Activated CD8-positive, alpha-beta memory T cell treated with anti-CD3 and anti-CD28 coated beads for 1 hour (primary cell): ENCODE measurements around the gene DIDO1.

Experiments
- DNase-seq, 2 donors: peaks; one replicate each; pipeline ENCODE4 v3.0.0-alpha.2; 2020; ENCODE audit warnings: low read depth in 1 of 2; ENCODE audit errors: extremely low read depth in 1 of 2

Gene DIDO1

DNA sequence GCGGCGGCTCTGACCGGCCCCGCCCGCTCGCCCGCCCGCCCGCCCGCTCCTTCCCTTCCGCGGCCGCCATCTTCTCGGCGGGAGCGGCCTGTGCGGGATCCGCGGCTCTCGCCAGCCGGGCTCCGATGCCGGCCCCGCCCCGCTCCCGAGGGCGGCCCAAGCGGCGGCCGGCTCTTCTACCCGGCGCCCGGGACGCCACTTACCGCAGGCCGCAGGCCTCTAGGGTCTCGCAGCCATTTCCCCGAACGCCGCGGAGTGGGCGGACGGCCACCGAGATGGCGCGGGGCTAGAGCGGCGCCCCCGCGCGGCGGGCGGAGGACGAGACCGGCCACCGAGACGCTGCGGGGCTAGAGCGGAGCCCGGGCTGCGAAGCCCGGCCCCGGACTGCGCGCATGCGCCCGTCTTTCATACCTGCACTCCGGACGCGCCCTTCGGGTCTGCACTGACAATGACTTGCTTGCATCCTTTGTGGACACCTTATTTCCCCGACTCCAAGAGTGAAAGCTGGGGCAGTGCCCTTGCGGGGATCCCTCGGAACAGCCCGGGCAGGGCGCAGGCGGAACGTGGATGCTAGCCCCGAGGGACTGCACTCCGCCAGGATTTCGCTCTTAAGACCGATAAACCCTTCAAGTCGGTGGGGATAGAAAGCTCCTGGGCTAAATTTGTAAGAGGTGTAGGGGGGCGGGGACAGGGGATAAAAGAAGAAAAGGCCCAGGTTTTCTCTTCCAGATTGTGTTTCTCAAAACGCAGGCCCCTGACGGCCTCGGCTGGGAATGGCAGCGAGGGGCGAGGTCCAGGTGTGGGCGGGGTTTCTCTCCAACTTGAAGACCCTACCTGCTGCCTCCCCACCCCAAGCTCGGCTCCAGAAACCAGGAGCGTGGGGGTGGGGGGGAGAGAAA lies at the start of gene DIDO1:
Gene DIDO1, minus strand, starts transcription at position 277 of the 899 bp plus-strand sequence.
- DNase-seq: peak in 1 of 2 donors; percentile 88

DNA sequence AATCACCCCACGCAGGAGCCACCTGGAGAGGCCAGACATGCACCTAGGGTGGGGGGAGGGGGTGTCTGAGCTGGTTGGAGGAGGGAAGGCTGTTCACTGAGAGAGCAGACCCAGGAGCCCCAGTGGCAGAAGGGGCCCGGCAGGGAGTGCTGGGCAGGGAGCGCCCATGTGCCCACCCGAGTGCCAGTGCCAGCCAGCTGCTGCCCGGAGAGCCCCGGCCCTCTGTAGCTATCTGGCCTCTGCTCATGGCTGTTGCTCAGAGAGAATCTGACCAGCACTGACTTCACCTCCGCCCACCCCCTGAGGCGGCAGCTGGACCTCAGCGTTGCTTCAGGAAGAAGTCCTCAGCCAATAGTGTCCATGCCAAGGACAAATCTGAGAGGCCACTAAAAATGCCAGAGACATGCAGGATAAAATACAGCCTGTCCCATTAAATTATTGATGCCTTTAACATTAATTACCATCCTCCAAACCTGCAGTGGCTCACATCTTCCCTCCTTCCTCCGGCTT lies 49.0 kb upstream of the DIDO1 start:
- no peak for DNase-seq

DNA sequence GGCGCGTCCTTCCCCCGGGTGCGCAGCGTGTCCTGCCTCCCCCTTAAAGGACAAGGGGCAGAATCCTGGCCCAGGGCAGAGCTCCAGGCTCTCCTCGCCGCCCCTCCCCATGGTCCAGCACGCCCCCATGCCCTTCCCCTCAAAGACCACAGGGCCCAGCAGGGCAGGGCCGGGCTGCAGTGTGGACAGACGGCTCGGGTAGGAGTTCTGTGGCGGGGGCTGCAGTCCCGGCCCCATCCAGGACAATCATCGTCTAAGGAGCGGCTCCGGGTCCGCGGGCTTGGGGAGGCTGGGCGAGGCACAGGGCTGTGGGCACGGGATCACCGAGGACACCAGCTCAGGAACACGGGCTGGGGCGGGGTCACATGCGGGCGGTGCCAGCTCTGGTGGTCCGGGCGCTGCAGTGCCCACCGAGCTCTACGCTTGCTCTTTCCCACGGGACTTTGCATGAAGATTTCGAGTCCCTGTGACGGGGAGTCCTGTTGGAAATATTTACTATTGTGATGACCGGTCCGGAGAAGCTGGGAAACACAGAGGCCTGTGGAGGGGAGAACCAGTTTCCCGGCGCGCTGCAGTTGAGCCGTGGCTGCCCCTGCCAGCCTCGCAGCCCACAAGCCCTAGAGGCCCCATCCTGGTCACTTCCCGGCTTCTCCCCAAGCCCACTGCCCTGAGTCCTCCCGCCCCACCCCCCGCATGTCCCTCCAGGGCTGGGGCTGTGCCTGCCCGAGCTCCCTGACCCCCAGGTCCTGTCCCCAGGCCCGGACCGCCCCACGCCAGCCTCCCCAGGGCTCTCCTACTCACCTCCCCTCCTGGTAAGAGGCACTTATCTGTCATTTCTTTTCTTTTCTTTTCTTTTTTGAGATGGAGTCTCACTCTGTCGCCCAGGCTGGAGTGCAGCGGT lies 46.8 kb upstream of the DIDO1 start:
- DNase-seq: no peak

DNA sequence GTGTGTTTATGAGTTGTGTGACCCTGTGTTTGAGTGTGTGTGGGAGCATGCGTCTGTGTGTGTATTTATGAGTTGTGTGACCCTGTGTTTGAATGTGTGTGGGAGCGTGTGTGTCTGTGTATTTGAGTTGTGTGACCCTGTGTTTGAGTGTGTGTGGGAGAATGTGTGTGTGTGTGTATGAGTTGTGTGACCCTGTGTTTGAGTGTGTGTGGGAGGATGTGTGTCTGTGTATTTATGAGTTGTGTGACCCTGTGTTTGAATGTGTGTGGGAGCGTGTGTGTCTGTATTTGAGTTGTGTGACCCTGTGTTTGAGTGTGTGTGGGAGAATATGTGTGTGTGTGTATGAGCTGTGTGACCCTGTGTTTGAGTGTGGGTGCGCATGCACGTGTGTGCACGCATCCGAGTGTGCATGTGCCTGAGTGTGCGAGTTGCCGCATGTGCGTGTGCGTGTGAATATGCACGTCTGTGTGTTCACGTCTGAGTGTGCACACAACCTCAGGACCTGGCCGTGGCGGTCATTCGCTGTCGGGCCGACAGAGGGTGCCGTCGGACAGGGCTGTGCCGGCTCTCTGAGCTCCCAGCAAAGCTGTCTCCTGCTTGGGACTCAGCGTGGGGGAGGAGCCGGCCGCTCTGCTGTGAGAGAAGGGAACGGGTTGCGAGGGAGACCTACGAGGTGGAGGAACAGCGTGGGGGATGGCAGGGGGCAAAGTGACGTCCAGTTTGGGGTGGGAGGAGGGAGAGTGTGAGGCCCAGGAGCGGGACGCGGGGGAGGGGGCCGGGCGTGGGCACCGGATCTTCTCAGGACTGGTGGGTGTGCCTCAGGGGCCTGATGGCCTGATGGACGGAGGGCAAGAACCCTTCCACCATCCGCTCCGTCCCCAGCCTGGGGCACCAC lies 45.9 kb upstream of the DIDO1 start:
- DNase-seq: peak; percentile 63 to 77

DNA sequence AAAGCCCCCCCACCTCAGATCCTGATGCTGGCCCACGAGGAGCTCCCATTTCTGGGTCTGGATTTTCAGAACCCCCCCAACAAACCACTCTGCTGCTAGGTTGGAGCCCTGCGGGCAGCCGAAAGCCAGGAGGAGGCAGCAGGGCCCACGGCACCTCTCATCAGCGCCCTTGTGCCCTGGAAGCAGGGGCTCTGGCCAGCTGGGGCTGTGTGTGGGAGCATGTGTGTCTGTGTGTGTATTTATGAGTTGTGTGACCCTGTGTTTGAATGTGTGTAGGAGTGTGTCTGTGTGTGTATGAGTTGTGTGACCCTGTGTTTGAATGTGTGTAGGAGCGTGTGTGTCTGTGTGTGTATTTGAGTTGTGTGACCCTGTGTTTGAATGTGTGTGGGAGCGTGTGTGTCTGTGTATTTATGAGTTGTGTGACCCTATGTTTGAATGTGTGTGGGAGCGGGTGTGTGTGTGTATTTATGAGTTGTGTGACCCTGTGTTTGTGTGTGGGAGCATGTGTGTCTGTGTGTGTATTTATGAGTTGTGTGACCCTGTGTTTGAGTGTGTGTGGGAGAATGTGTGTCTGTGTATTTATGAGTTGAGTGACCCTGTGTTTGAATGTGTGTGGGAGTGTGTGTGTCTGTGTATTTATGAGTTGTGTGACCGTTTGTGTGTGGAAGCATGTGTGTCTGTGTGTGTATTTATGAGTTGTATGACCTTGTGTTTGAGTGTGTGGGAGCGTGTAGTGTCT lies 45.1 kb upstream of the DIDO1 start:
- no peak for DNase-seq

DNA sequence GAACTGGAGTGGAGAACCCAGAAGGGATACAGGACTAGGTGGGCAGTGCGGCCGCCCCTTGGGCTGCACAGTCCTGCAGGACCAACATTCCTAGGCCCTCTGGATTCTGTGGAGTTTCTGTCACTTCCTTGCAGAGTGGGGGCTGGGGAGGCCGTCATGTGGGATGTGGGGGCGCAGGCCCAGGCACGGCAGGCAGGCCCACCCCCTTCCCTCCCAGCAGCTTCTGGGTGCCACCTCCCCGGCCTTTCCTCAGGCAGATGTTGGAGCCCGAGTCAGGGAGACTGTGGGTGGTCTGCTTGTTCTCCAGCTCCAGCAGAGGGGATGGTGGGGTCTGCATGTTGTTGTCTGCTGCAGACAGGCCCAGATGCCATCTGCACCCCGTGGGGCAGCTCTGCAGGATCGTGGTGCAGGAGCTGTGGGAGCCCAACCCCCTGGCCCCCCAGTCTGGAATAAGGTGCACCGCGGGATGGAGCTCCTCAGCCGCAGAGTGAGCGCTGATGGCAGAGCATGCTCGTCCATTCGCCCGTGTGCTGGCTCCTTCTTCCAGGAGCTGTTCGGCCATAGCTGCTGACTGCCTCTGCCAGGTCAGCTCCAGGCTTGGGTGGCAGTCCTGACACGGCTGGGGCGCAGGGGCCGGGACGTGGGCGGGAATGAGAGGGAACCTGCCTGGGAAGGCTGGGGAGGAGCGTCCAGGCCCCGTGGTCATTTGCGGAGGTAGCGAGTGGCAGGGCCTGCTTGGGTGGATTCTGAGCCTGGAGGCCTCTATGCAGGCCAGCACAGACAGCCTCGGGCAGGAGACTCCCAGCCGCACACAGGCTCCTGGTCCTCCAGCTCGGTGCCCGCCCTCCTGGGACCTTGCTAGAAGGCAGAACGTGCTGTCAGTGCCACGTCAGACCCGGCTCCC lies 44.3 kb upstream of the DIDO1 start:
- no peak for DNase-seq

DNA sequence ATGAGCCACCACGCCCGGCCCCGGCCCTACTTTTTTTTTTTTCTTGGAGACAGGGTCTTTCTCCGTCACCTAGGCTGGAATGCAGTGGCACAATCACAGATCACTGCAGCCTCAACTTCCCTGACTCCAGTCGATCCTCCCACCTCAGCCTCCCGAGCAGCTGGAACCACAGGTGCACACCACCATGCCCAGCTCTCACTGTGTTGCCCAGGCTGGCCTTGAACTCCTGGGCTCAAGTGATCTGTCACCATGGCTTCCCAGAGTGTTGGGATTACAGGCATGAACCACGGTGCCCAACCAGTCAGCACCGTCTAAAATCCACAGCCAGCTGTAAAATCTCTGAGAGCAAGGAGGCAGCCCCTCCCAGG lies 43.6 kb upstream of the DIDO1 start:
- DNase-seq: no peak

DNA sequence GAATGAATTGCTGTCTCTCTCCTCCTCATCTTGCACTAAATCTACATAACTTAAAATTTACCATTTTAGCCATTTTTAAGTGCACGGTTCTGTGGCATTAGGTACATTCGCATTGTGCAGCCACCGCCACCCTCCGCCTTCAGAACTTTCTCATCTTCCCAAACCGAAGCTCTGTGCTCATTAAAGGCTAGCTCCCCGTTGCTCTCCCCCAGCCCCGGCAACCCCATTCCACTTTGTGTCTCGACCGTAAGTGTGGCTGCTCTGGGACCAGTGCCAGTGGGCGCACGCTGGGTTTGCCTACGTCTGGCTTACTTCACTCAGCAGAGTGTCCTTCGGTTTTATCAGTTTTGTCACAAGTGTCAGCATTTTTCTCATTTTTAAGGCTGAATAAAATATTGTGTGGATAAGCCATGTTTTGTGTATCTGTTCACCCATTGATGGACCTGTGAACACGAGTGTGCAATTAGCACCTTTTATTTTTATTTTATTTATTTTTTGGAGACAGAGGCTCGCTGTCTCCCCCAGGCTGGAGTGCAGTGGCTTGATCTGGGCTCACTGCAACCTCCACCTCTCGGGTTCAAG lies 43.0 kb upstream of the DIDO1 start:
- no peak for DNase-seq

DNA sequence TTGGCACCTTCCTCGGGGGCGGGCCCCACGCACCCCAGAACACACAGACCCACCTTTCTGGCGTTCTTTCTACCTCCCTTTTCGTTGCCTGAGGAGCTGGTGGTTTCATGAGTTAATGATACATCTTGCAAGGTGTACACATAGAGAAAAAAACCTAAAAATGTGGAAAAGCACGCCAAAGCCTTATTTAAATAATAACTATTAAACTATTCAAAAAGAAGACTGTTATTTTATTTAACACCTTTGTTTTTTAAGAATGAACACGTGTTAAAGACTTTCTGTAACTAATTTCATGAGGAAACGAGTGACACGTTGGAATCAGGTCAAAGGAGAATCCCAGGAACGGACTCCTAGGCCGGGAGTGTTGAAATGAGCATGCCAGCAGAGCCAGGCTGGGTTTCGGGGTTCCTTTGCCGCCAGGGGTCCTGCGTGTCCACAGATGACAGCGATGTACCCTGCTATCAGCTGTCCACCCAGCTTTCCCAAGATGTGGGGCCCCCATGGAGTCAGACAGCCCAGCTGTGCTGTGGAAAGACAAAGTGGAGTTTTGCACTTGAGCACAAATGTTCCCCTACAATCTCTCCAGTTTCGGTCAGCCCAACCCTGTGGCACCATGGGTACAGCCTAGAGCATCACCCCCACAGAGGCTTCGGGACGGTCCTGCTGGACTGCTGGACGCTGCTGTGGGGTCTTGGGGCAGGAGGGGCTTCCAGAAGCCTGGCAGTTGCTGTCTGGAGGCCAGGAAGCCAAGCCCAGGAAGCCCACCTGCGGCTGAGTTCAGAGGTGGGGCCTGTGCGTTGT lies 42.3 kb upstream of the DIDO1 start:
- no peak for DNase-seq

DNA sequence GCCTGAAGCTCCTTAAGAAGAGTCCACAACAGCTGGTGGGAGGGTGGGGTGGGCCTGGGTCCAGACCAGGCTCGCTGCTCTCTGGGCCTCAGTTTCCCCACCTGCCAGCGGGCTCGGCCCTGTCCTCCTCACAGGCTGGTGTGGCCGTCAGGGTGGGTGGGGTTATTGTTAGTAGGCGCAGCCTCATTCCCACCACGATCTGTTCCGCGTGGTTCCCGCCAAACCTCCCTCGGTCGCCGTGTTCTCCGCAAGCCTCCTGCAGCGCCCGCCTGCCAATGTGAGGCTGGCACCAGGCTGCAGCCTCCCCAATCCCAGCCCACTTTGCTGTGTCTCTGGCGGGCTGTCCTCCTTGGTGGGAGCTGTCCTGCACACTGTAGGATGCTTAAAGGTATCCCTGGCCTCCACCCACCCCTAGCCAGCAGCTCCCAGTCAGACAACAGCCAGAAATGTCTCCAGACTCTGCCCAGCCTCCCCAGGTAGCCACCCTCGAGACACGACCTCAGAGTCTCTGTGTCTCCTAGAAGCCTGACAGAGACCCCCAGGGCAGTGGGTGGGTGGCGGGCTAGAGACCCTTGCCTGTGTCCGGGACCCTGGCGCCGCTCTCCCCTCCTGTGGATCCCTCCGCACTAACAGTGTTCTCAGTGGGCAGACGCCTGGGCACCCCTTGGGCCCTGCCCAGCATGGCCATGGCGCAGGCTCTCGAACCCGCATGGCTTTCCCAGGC lies 41.5 kb upstream of the DIDO1 start:
- DNase-seq: no peak

DNA sequence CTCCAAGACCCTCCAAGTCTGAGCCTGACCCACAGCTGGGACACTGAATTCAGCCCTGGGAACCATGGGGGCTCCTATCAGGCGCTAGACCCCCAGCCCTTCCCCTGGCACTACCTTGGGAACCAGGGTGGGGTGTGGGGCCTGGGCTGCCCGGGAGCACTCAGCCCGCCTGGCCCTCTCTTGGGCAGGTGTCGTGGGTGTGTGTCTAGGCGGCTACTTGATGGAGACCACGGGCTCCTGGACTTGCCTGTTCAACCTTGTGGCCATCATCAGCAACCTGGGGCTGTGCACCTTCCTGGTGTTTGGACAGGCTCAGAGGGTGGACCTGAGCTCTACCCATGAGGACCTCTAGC lies 40.8 kb upstream of the DIDO1 start:
- DNase-seq: no peak

DNA sequence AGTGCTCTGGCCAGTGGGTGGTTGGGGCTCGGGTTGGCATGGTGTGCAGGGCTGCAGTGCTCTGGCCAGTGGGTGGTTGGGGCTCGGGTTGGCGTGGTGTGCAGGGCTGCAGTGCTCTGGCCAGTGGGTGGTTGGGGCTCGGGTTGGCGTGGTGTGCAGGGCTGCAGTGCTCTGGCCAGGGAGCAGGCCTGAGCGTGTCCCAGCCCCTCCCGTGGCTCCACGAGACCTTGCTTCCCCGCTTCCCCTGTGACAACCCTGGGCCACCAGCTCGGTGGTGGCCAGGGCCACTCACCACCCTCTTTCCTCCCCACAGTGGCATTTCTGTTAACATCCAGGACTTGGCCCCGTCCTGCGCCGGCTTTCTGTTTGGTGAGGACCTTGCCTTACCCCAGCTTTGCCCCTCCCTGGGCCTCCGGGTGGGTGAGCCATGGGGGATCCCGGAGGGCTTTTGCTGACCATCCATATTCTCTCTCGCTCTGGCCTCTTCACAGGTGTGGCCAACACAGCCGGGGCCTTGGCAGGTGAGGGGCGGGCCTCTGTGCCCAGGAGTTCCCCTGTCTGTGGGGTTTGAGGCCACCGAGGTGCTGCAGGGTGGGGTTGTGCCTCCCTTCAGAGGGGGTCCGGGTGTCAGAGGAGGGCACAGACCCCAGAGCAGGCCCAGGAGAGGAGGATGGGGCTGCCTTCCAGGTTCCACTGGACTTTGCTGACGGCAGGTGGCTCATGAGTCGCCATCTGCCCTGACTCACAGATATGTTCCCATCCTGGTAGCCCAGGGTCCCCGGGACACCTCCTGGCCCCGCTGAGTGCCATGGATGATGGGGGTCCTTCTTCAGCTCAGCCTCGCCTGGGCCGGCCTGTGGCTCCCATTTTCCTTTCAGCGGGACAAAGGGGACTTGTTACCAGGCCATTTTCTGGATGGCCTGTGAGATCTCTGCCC lies 40.2 kb upstream of the DIDO1 start:
- DNase-seq: no peak

DNA sequence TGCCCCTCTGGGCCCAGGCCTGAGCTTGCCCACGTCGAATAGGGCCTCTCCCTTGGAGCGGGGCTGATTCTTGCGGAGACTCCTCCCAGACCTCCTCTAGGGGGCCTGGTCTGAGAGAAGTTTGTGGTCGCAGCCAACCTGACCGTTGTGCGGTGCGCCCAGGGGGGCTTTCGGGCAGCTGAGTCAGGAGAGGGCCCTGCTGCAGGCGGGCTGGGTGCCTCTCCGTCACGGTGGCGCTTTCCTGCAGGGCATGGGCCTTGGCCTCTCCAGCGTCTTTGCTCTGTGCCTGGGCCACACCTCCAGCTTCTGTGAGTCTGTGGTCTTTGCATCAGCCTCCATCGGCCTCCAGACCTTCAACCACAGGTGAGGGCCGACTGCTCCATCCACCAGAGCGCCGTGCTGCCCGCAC lies 39.1 kb upstream of the DIDO1 start:
- DNase-seq: no peak

DNA sequence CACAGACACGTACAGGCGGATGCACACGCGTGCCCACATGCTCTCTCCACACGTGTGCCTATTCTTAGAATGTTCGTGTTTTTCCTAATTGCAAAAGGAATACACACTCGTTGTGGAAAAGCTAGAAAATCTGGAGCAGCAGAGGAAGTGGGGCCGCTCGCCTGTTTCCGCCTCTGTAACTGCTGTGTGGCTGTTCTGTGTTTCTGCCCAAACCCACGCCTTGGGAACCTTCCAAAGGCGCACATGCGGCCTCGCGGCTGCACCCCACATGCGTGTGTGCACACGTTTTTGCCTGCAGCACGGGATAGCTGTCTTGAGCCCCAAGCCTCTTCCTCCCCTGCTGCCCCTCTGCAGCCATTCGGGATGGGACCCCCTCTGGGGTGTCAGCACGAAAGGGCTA lies 38.4 kb upstream of the DIDO1 start:
- no peak for DNase-seq

DNA sequence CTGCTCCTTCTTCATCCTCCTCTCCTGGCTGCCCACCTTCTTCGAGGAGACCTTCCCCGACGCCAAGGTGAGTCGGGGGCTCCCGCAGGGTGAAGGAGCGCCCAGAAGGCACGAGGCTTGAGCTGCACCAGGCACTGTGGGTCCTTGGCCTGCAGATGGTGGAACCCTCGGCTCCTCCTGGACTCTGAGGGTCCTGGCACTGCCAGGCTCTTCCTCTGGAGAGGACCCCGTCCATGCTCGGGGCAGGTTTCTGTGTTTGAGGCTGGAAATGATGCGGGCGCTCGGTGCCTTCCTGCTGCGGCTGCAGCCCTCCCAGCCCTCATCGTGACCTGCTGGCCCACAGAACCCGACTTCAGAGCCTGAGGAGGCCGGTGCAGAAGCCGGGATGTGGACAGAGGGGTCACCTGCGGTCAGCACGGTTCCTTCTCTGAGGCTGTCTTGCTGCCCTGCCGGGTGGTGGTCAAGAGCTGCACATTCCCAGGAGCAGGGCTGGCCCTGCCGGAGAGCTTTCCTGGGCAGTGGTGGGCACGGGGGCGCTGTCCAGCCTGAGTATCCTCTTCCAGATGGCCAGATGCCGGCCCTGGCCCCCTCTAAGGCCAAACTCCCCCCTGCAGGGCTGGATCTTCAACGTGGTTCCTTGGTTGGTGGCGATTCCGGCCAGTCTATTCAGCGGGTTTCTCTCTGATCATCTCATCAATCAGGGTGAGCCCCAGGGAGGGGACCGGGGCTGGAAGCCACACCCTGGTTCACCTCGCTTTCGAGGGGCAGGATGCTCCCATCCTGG lies 37.5 kb upstream of the DIDO1 start:
- DNase-seq: no peak
